ENCODE data around the gene KDM2A.

Gene KDM2A

GRCh38 chr11:67262731-67263675, 143.9 kb downstream of the KDM2A start:
- DNase-seq: peak; percentile 76

- DNase-seq: no peak
Observed at GRCh38 chr11:67264260-67264659, 145.2 kb downstream of the KDM2A start.

- DNase-seq: no peak
Observed at GRCh38 chr11:67264877-67265632, 146.0 kb downstream of the KDM2A start.

GRCh38 chr11:67265633-67266448, 146.8 kb downstream of the KDM2A start:
- peak; percentile 80 for DNase-seq

- DNase-seq: peak; percentile 51
Observed at GRCh38 chr11:67266449-67267187, 147.6 kb downstream of the KDM2A start, which contains the start of gene GRK2. Gene GRK2, plus strand, starts transcription at chr11:67266473. Its CDS starts 227 bp downstream, at chr11:67266700.

GRCh38 chr11:67267188-67268080, 148.4 kb downstream of the KDM2A start:
- DNase-seq: peak; percentile 47

GRCh38 chr11:67268081-67268961, 149.3 kb downstream of the KDM2A start:
- peak; percentile 71 for DNase-seq

GRCh38 chr11:67268962-67269268, 149.9 kb downstream of the KDM2A start:
- DNase-seq: no peak

- DNase-seq: no peak
Observed at GRCh38 chr11:67269401-67270255, 150.6 kb downstream of the KDM2A start.

GRCh38 chr11:67270256-67271204, 151.5 kb downstream of the KDM2A start:
- no peak for DNase-seq

- DNase-seq: no peak
Observed at GRCh38 chr11:67271205-67271540, 152.1 kb downstream of the KDM2A start.

- DNase-seq: peak; percentile 72
Observed at GRCh38 chr11:67271541-67272284, 152.7 kb downstream of the KDM2A start.

GRCh38 chr11:67272327-67273259, 153.5 kb downstream of the KDM2A start:
- DNase-seq: no peak

GRCh38 chr11:67273260-67273990, 154.4 kb downstream of the KDM2A start:
- no peak for DNase-seq

Data from CD4-positive, alpha-beta T cell treated with Interleukin-21 for 1 hour (primary cell).